Smooth muscle cell (in vitro differentiated cells): ENCODE results near the gene NF2. TPM values are rescaled to one million over a fixed set of nuclear protein-coding genes. Genes with fewer than 3 reads are reported as not detected.

Experiments used
- DNase-seq: peaks from one replicate; lab custom pipeline; 2025; ENCODE audit not compliant: unreplicated experiment; lab: John Stamatoyannopoulos, UW
- H2AFZ ChIP-seq: fragments of 200-600 bp; sonication (generic); 2 replicates; pipeline ENCODE4 v1.6.0; 2016; ENCODE audit warnings: antibody characterized with exemption, low read depth, mild to moderate bottlenecking
- H3F3A ChIP-seq: fragments of 200-600 bp; sonication (generic); 2 replicates; pipeline ENCODE4 v1.6.0; 2017; ENCODE audit warnings: antibody characterized with exemption, low read depth
- H3K27ac ChIP-seq: fragments of 200-600 bp; sonication (generic); 2 replicates; pipeline ENCODE4 v1.5.1; 2016; ENCODE audit warnings: low read depth, mild to moderate bottlenecking
- H3K27me3 ChIP-seq: fragments of 200-600 bp; sonication (generic); 2 replicates; pipeline ENCODE4 v1.6.1; 2016; ENCODE audit warnings: low read depth, mild to moderate bottlenecking
- H3K36me3 ChIP-seq: fragments of 200-600 bp; sonication (generic); 2 replicates; pipeline ENCODE4 v1.5.1; 2016; ENCODE audit warnings: low read depth
- H3K4me1 ChIP-seq: fragments of 200-600 bp; sonication (generic); 2 replicates; pipeline ENCODE4 v1.5.1; 2016; ENCODE audit warnings: low read depth
- H3K4me2 ChIP-seq: fragments of 200-600 bp; sonication (generic); 2 replicates; pipeline ENCODE4 v1.6.0; 2016; ENCODE audit warnings: mild to moderate bottlenecking
- H3K4me3 ChIP-seq: fragments of 200-600 bp; sonication (generic); 2 replicates; pipeline ENCODE4 v1.5.1; 2016; ENCODE audit warnings: mild to moderate bottlenecking
- H3K79me2 ChIP-seq: fragments of 200-600 bp; sonication (generic); 2 replicates; pipeline ENCODE4 v1.6.0; 2016; ENCODE audit warnings: low read depth, mild to moderate bottlenecking
- H3K9ac ChIP-seq: fragments of 200-600 bp; sonication (generic); 2 replicates; pipeline ENCODE4 v1.6.0; 2016; ENCODE audit warnings: low read depth
- H3K9me3 ChIP-seq: fragments of 200-600 bp; sonication (generic); replicated peaks from 2 replicates; pipeline ENCODE4 v1.5.1; 2016; ENCODE audit warnings: low read depth
- H4K20me1 ChIP-seq: fragments of 200-600 bp; sonication (generic); 2 replicates; pipeline ENCODE4 v1.6.0; 2016; ENCODE audit warnings: low read depth
- WGBS: methylation state at CpG from one replicate; pipeline ENCODE4 v1.1.7; 2016; ENCODE audit warnings: low lambda C conversion rate; 5-methylcytosine and 5-hydroxymethylcytosine counted together
- polyA plus RNA-seq: library from polyadenylated mRNA; unstranded; fragments of >200 nt; fragmentation: Nextera tagmentation; extraction: Ambion mirVana; gene quantifications from 2 replicates; pipeline ENCODE4 v1.2.1, GENCODE V29; 2016
- small RNA-seq: library from RNA; depleted of rRNA; stranded (forward); fragments of <200 nt; gene quantifications from one replicate; pipeline ENCODE3, GENCODE V24; 2014
- total RNA-seq: library from RNA; depleted of rRNA; stranded (reverse); fragments of >200 nt; gene quantifications from 2 replicates; pipeline ENCODE4 v1.2.3, GENCODE V29; 2014
- TF ChIP-seq, protein P1 (sequence below): fragments of 200-600 bp; sonication (generic); IDR thresholded peaks from 2 replicates; pipeline ENCODE4 v1.5.1; 2017; ENCODE audit warnings: borderline replicate concordance, mild to moderate bottlenecking, antibody characterized with exemption; ENCODE audit not compliant: insufficient read depth, poor library complexity, severe bottlenecking

NF2 gene
- total and polyA plus RNA-seq, 2 experiments from 2014 or later = 21.5 to 21.7 TPM

DNA sequence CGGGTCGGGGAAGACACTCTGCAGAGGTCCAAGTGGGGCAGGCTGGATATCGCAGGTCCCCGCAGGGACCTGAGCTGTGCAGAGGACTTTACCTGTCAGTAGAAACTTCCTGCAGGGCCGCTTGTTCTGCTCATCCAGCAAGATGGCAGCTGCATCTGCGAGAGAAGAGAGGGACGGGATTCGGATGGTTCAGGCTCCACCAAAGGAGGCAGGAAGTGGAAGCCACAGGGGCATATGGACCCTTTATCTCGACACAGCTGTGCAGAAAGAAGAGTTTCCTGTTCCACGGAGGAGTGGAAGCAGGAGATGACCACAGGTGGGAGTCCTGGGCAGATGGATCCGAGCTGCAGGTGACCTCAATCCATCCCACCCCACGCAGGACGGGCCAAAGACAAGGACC lies 138.9 kb downstream of the NF2 start:
- WGBS = 94% methylated on average over 13 of the region's 13 CpGs
- no peaks in the 10 kb centered on the region for H3K27me3 ChIP-seq
- H3K27ac ChIP-seq = no peak overlapping the region
- no peaks in the 10 kb centered on the region for H3K9me3 ChIP-seq
- no peaks in the 10 kb centered on the region for H3K4me1 ChIP-seq
- H3K79me2 ChIP-seq = no peaks in the 10 kb centered on the region
- no peak for DNase-seq
- no peaks in the 10 kb centered on the region for H4K20me1 ChIP-seq
- no peak overlapping the region for H2AFZ ChIP-seq
- H3K4me2 ChIP-seq = no peak overlapping the region
- TF ChIP-seq, protein P1, sequence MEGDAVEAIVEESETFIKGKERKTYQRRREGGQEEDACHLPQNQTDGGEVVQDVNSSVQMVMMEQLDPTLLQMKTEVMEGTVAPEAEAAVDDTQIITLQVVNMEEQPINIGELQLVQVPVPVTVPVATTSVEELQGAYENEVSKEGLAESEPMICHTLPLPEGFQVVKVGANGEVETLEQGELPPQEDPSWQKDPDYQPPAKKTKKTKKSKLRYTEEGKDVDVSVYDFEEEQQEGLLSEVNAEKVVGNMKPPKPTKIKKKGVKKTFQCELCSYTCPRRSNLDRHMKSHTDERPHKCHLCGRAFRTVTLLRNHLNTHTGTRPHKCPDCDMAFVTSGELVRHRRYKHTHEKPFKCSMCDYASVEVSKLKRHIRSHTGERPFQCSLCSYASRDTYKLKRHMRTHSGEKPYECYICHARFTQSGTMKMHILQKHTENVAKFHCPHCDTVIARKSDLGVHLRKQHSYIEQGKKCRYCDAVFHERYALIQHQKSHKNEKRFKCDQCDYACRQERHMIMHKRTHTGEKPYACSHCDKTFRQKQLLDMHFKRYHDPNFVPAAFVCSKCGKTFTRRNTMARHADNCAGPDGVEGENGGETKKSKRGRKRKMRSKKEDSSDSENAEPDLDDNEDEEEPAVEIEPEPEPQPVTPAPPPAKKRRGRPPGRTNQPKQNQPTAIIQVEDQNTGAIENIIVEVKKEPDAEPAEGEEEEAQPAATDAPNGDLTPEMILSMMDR = no peak
- H3K9ac ChIP-seq = no peak overlapping the region
- H3F3A ChIP-seq = no peaks in the 10 kb centered on the region
- H3K4me3 ChIP-seq = no peak overlapping the region
- H3K36me3 ChIP-seq = no peaks in the 10 kb centered on the region

DNA sequence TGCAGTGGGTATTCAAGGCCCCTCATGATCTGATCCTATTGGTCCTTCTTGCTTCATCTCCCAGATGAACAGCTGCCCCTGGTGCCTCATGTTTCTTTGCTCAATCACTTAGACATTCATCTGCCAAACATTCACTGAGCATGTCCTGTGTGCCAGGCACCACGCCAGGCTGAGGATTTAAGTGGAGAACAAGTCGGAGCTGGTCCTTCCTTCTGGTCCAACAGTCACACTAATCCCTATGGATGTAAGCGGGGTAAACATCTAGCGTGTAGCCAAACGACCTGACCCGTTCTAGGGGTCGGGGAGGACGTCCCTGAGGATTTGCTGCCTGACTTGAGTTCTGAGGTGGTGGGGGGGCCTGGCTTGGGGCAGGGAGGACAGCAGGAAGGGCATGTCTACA lies 141.5 kb downstream of the NF2 start:
- H4K20me1 ChIP-seq = no peaks in the 10 kb centered on the region
- no peak overlapping the region for H3K27ac ChIP-seq
- no peaks in the 10 kb centered on the region for H3K36me3 ChIP-seq
- no peaks in the 10 kb centered on the region for H3K27me3 ChIP-seq
- H3K4me1 ChIP-seq = no peaks in the 10 kb centered on the region
- TF ChIP-seq, protein P1 = no peak
- H3K4me3 ChIP-seq = no peak overlapping the region
- DNase-seq = no peak
- 90% methylated on average over 8 of the region's 8 CpGs for WGBS
- H3K4me2 ChIP-seq = no peak overlapping the region
- H3K79me2 ChIP-seq = no peaks in the 10 kb centered on the region
- no peak overlapping the region for H3K9ac ChIP-seq
- no peaks in the 10 kb centered on the region for H3K9me3 ChIP-seq
- no peak overlapping the region for H2AFZ ChIP-seq
- H3F3A ChIP-seq = no peaks in the 10 kb centered on the region

DNA sequence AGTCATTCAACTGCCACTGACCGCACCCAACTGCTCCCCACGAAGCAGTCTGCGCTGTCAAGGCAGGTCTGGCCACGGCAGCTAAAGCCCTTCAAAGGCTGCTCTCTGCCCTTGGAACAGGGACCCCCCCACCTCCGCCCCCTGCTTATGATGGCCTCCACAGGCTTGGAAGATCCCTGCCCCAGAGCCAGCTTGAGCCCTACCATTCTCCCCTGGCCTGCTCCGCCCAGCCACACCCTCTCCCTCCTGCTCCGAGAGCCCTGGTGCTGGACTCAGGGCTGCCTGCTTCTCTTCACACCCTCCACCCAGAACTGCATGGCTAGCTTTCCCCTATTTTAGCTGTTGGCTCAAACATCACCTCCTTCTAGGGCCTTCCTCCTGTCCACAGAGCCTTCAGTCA lies 144.4 kb downstream of the NF2 start:
- Histone ChIP-seq H3K4me1 (no peaks in the 10 kb centered on the region), H3K4me2 (no peak overlapping the region), H3K79me2 (no peaks in the 10 kb centered on the region), H3K27ac (no peak overlapping the region), H3K9ac (no peak overlapping the region), H3K4me3 (no peak overlapping the region), H3K36me3 (no peaks in the 10 kb centered on the region), H2AFZ (no peak overlapping the region), H3F3A (no peaks in the 10 kb centered on the region), H3K9me3 (no peaks in the 10 kb centered on the region), H3K27me3 (no peaks in the 10 kb centered on the region), H4K20me1 (peaks cover 4% of the 10 kb centered on the region)
- WGBS = 90% methylated on average over 7 of the region's 7 CpGs
- TF ChIP-seq, protein P1 = no peak
- DNase-seq = no peak

Small RNA genes lying within 50 kb of the gene (small RNA-seq; reads per million reads assigned to genes)
- not detected for gene AC004882.2

Other genes starting within 250 kb of the NF2 start
- 25.9 and 30.3 TPM in 2 replicates for gene AP1B1, start 215.1 kb upstream of the NF2 start, total RNA-seq
- gene AP1B1, start 215.1 kb upstream of the NF2 start, polyA plus RNA-seq = 37.1 and 38.5 TPM in 2 replicates
- gene RFPL1, start 165.1 kb upstream of the NF2 start, total RNA-seq = not detected in 2 replicates
- 0.16 TPM in 1 of 2 replicates, not detected in the other for gene RFPL1, start 165.1 kb upstream of the NF2 start, polyA plus RNA-seq
- not detected in 2 replicates for gene NEFH, start 123.4 kb upstream of the NF2 start, total RNA-seq
- gene NEFH, start 123.4 kb upstream of the NF2 start, polyA plus RNA-seq = 0.93 and 1.1 TPM in 2 replicates
- 20.7 and 21.7 TPM in 2 replicates for gene THOC5, start 49.9 kb upstream of the NF2 start, total RNA-seq
- 13.7 and 22.6 TPM in 2 replicates for gene THOC5, start 49.9 kb upstream of the NF2 start, polyA plus RNA-seq
- 36.7 and 42.8 TPM in 2 replicates for gene NIPSNAP1, start 22.5 kb upstream of the NF2 start, total RNA-seq
- 70.1 and 78.8 TPM in 2 replicates for gene NIPSNAP1, start 22.5 kb upstream of the NF2 start, polyA plus RNA-seq
- gene CABP7, start 116.4 kb downstream of the NF2 start, total RNA-seq = not detected in 2 replicates
- 0.12 TPM in 1 of 2 replicates, not detected in the other for gene CABP7, start 116.4 kb downstream of the NF2 start, polyA plus RNA-seq
- 22.7 and 26.0 TPM in 2 replicates for gene ZMAT5, start 163.4 kb downstream of the NF2 start, total RNA-seq
- gene ZMAT5, start 163.4 kb downstream of the NF2 start, polyA plus RNA-seq = 57.0 and 57.8 TPM in 2 replicates
- 72.3 and 102 TPM in 2 replicates for gene UQCR10, start 163.7 kb downstream of the NF2 start, total RNA-seq
- 296 and 326 TPM in 2 replicates for gene UQCR10, start 163.7 kb downstream of the NF2 start, polyA plus RNA-seq
- 27.8 and 32.1 TPM in 2 replicates for gene ASCC2, start 234.6 kb downstream of the NF2 start, total RNA-seq
- 58.9 and 81.0 TPM in 2 replicates for gene ASCC2, start 234.6 kb downstream of the NF2 start, polyA plus RNA-seq